ENCODE data around the gene KLK10.

Gene KLK10

DNA sequence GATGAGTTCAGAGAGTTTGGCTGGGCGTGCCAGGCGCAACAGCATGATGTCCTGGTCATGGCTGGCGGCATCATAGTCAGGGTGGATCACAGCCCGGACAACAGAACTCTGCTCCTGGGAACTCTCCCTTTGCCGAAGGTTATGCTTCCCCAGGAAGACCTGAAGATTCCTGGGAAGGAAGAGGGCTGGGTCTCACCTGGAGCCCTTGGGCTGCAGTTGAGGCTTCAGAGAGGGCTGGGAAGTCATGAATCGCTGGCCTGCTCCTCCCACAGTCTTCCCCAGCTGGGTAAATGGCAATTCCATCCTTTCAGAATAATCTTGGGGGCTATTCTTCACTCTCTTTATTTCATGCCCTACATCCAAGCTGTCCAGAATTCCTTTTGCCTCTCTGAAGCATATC, 56.1 kb downstream of the KLK10 start:
- no peak for DNase-seq
